Muscle layer of duodenum (tissue), 2 donors: ENCODE results near the gene CREG2.

Source experiments
- H3K27ac ChIP-seq: one replicate; pipeline ENCODE4 v1.7.0; 2013; ENCODE audit warnings: mild to moderate bottlenecking, low read length
- H3K27me3 ChIP-seq: one replicate; pipeline ENCODE4 v1.7.0; 2013; ENCODE audit warnings: low read depth, mild to moderate bottlenecking, control low read depth, low read length
- H3K36me3 ChIP-seq, 2 donors: one replicate each; pipeline ENCODE4 v1.7.0; 2013; ENCODE audit warnings: low read length in 2 of 2, control low read depth in 1 of 2, mild to moderate bottlenecking in 1 of 2; ENCODE audit not compliant: insufficient read depth in 2 of 2, control insufficient read depth in 1 of 2
- H3K4me1 ChIP-seq, 2 donors: one replicate each; pipeline ENCODE4 v1.7.0; 2013; ENCODE audit warnings: low read length in 2 of 2, mild to moderate bottlenecking in 2 of 2, control low read depth in 1 of 2, moderate library complexity in 1 of 2; ENCODE audit not compliant: insufficient read depth in 2 of 2, control insufficient read depth in 1 of 2
- H3K4me3 ChIP-seq, 2 donors: one replicate each; pipeline ENCODE4 v1.7.0; 2013; ENCODE audit warnings: low read length in 2 of 2, low read depth in 1 of 2, mild to moderate bottlenecking in 1 of 2
- H3K9me3 ChIP-seq, 2 donors: one replicate each; pipeline ENCODE4 v1.7.0; 2013; ENCODE audit warnings: low read length in 2 of 2, control low read depth in 1 of 2, mild to moderate bottlenecking in 1 of 2; ENCODE audit not compliant: control insufficient read depth in 1 of 2
- donor health status: healthy.

Gene CREG2

DNA sequence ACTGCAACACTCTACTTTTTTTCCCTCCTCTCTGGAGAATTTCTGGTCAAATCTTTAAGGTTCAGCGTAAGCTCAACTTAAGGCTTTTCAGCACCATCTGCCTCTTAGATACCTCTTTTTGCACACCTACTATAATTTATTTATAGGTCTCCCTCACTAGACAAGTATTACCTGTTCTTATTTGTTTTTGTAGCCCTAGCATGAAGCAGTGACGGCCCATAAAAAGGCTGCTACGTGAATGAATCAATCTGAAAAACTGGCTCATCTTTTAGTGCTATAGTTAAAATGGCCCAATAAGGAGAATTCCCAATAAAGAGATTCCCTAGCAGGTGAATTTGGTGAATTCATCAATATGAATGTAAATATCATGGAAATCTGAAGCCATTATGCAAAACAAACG is 85.3 kb downstream of the CREG2 start:
- Histone ChIP-seq H3K4me1 (peaks cover 10 to 34% of the 10 kb centered on the region in 2 donors), H3K27me3 (no peaks in the 10 kb centered on the region), H3K4me3 (no peak overlapping the region), H3K36me3 (peaks cover 0 to 5% of the 10 kb centered on the region in 2 donors), H3K27ac (no peak overlapping the region), H3K9me3 (no peaks in the 10 kb centered on the region)

DNA sequence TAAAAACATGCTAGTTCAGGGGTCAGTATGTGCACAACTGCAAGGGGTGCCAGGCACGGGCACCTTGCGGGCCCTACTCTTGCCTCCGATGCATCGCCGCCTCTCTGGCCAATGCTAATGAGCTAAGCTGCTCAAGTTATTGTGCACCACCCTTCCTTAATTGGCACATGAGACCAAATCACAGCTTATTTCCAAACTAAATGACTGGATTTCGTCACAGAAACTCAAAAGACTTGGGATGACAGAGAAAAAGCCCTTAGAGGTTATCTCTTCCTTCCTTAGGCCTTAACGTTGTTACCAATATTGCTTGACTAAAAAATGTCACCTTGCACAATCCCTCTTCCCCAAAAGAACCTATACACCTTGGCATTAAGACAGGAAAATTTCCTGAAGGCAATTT is 86.5 kb downstream of the CREG2 start:
- Histone ChIP-seq H3K4me3 (no peak overlapping the region), H3K4me1 (peaks cover 9 to 29% of the 10 kb centered on the region in 2 donors), H3K27ac (no peak overlapping the region), H3K9me3 (no peaks in the 10 kb centered on the region), H3K27me3 (no peaks in the 10 kb centered on the region), H3K36me3 (peaks cover 0 to 5% of the 10 kb centered on the region in 2 donors)

DNA sequence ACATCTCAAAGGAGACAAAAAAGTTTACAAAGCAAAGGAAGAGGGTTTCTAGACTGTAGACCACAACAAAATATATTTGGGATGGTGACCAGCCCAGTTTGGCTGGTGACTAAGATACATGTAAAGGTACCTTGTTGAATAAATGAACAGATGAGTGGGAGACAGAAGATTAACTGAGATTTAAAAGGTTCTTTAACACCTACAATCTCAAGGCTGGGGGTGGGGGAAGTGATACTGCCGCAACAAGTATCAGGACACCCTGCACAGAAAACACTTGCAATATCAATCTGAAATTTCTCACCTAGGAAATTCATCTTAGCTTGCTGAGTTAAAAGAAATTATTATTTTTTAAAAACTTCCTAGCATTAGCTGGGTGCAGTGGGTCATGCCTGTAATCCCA is 87.1 kb downstream of the CREG2 start:
- peaks cover 2 to 22% of the 10 kb centered on the region in 2 donors for H3K4me1 ChIP-seq
- no peak overlapping the region for H3K4me3 ChIP-seq
- H3K9me3 ChIP-seq: no peaks in the 10 kb centered on the region
- H3K27ac ChIP-seq: no peak overlapping the region
- H3K27me3 ChIP-seq: no peaks in the 10 kb centered on the region
- peaks cover 0 to 5% of the 10 kb centered on the region in 2 donors for H3K36me3 ChIP-seq

DNA sequence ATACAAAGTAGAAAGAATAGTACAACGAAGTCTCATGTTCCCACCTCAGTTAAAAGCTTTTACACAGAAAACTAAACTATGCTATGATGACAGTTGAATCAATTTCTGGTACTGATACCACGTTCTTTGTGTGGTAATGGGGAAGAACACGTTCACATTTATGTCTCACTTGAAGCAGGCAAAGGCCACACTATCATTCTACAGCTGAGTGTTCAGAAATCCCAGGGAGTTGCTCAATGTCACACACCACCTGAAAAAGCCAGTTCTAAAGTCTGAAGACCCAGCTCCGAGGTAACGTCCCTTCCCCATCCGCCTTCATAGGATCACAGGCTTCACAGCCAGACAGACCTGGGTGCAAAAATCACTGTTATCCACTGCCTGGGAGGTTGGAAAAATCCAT is 87.7 kb downstream of the CREG2 start:
- Histone ChIP-seq H3K27me3 (no peaks in the 10 kb centered on the region), H3K4me1 (peaks cover 0 to 19% of the 10 kb centered on the region in 2 donors), H3K9me3 (no peaks in the 10 kb centered on the region), H3K36me3 (peaks cover 4 to 5% of the 10 kb centered on the region in 2 donors), H3K4me3 (no peak overlapping the region), H3K27ac (no peak overlapping the region)

DNA sequence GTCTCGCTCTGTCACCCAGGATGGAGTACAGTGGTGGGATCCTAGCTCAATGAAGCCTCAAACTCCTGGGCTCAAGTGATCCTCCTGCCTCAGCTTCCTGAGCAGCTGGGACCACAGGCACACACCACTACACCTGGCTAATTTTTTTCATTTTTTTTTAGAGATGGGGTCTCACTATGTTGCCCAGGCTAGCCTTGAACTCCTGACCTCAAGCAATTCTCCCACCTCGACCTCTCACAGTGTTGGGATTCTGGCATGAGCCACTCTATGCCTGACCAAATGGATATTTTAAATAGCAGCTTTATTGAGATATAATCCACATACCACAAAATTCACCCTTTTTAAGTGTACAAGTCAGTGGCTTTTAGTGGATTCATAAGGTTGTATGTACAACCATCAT is 89.9 kb downstream of the CREG2 start:
- Histone ChIP-seq H3K4me1 (peaks cover 0 to 14% of the 10 kb centered on the region in 2 donors), H3K36me3 (peaks cover 19% of the 10 kb centered on the region in 2 donors), H3K4me3 (no peak overlapping the region), H3K27ac (no peak overlapping the region), H3K9me3 (no peaks in the 10 kb centered on the region), H3K27me3 (no peaks in the 10 kb centered on the region)

DNA sequence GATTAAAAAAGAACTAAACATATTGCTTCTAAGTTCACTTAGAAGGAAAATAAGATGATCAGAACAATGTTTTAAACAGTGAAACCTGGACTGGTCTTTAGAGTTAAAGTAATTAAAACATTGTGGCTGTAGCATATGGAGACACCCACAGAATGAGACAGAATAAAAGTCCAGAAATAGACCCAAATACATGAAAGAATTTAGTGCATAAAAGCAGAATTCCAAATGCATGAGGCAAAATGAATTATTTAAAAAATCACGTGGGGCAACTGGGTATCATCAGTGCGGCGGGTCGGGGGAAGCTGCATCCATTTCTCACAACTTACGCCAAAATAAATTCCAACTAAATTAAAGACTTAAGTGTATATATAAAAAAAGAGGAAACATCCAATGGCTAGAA is 90.9 kb downstream of the CREG2 start:
- peaks cover 24 to 29% of the 10 kb centered on the region in 2 donors for H3K36me3 ChIP-seq
- H3K4me3 ChIP-seq: no peak overlapping the region
- H3K27me3 ChIP-seq: no peaks in the 10 kb centered on the region
- no peaks in the 10 kb centered on the region for H3K9me3 ChIP-seq
- peaks cover 0 to 14% of the 10 kb centered on the region in 2 donors for H3K4me1 ChIP-seq
- H3K27ac ChIP-seq: no peak overlapping the region

DNA sequence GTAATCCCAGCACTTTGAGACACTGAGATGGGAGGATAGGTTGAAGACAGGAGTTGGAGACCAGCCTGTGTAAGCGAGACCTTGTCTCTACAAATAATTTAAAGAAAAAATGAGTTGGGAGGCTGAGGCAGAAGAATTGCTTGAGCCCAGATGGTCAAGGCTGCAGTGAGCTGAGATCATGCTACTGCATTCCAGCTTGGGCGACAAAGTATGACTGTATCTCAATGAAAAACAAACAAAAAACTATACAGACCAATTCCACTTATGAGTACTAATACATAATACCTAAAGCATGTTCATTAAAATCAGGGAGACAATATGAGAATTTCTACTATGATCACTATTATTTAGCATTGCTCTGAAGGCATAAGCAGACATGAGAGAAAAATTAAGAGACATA is 91.4 kb downstream of the CREG2 start:
- Histone ChIP-seq H3K27ac (no peak overlapping the region), H3K4me1 (peaks cover 0 to 11% of the 10 kb centered on the region in 2 donors), H3K27me3 (no peaks in the 10 kb centered on the region), H3K4me3 (no peak overlapping the region), H3K36me3 (peaks cover 24 to 30% of the 10 kb centered on the region in 2 donors), H3K9me3 (no peaks in the 10 kb centered on the region)
